T-helper 1 cell treated with Interleukin-12 subunit alpha and Interleukin-12 subunit beta and Interleukin-4 antibody, amounts not matched to agents 30 μg/mL and 1 μg/mL, for 36 hours (primary cell): ENCODE data around the gene LRRC51.
A peak's percentile ranks its signal among the peaks of the same experiment; 100 is the strongest.

ENCODE experiments used
- H3K27ac Mint-ChIP-seq: one replicate; pipeline ENCODE4 v1.8.0; 2021; ENCODE audit warnings: mild to moderate bottlenecking, mixed read lengths
- H3K27me3 Mint-ChIP-seq: one replicate; pipeline ENCODE4 v1.8.0; 2021; ENCODE audit warnings: low read depth, mixed read lengths
- H3K36me3 Mint-ChIP-seq: one replicate; pipeline ENCODE4 v1.8.0; 2021; ENCODE audit warnings: low read depth, mixed read lengths
- H3K4me1 Mint-ChIP-seq: one replicate; pipeline ENCODE4 v1.8.0; 2021; ENCODE audit warnings: low read depth, mixed read lengths
- H3K4me3 Mint-ChIP-seq: one replicate; pipeline ENCODE4 v1.8.0; 2021; ENCODE audit warnings: mild to moderate bottlenecking, moderate library complexity, mixed read lengths
- H3K9me3 Mint-ChIP-seq: one replicate; pipeline ENCODE4 v1.8.0; 2021; ENCODE audit warnings: mixed read lengths

The LRRC51 gene, protein sequence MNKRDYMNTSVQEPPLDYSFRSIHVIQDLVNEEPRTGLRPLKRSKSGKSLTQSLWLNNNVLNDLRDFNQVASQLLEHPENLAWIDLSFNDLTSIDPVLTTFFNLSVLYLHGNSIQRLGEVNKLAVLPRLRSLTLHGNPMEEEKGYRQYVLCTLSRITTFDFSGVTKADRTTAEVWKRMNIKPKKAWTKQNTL

GRCh38 chr11:72080326-72081183 lies at the start of gene LRRC51, which contains the start of gene NUMA1:
TSS of gene LRRC51 (plus strand) at chr11:72080850. CDS start at chr11:72089084, 8,234 bp downstream.
TSS of gene NUMA1 (minus strand) at chr11:72080542. CDS start at chr11:72035943, 44,599 bp downstream.
- Mint-ChIP-seq H3K27ac (peak within 1 kb of the TSS; percentile 93), H3K4me3 (peak within 1 kb of the TSS; percentile 95), H3K36me3 (peaks cover 11% of the 10 kb centered on the region), H3K4me1 (peaks cover 42% of the 10 kb centered on the region), H3K9me3 (no peaks in the 10 kb centered on the region), H3K27me3 (no peaks in the 10 kb centered on the region)

DNA sequence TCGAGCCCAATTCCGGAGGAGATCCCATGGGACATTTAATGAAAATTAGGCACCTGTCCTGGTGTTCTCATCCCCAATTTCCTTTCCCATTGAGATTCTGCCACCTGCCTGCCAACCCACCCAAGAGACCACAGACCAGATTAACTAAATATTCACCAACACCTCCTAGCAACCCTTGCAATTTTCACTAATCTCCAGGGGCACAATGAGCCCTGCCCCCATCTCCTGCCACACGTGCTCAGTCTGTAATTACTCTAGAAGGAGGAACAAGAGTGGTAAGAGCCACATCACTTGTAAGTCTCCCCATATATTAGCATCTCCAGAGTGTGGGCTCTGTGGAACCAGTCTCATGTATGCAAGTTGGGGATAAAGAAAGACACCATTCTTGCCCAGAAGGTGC lies 44.0 kb upstream of the LRRC51 start:
- no peak overlapping the region for H3K27ac Mint-ChIP-seq

GRCh38 chr11:72037554-72038311 lies 42.9 kb upstream of the LRRC51 start:
- Mint-ChIP-seq H3K4me3 (no peak overlapping the region), H3K4me1 (peaks cover 31% of the 10 kb centered on the region), H3K27me3 (no peaks in the 10 kb centered on the region), H3K9me3 (no peaks in the 10 kb centered on the region), H3K36me3 (peaks cover 24% of the 10 kb centered on the region), H3K27ac (no peak overlapping the region)

More for the DNA sequence above, 44.0 kb upstream of the LRRC51 start:
- Mint-ChIP-seq H3K9me3 (no peaks in the 10 kb centered on the region), H3K36me3 (peaks cover 24% of the 10 kb centered on the region), H3K4me1 (peaks cover 21% of the 10 kb centered on the region), H3K4me3 (no peak overlapping the region), H3K27me3 (no peaks in the 10 kb centered on the region)

- Mint-ChIP-seq H3K4me3 (no peak overlapping the region), H3K36me3 (peaks cover 24% of the 10 kb centered on the region), H3K9me3 (no peaks in the 10 kb centered on the region), H3K27ac (no peak overlapping the region), H3K27me3 (no peaks in the 10 kb centered on the region), H3K4me1 (peaks cover 33% of the 10 kb centered on the region)
Observed at GRCh38 chr11:72038491-72038890, 42.2 kb upstream of the LRRC51 start.

- Mint-ChIP-seq H3K4me1 (peaks cover 37% of the 10 kb centered on the region), H3K4me3 (no peak overlapping the region)
Observed at GRCh38 chr11:72039031-72039855, 41.4 kb upstream of the LRRC51 start.

DNA sequence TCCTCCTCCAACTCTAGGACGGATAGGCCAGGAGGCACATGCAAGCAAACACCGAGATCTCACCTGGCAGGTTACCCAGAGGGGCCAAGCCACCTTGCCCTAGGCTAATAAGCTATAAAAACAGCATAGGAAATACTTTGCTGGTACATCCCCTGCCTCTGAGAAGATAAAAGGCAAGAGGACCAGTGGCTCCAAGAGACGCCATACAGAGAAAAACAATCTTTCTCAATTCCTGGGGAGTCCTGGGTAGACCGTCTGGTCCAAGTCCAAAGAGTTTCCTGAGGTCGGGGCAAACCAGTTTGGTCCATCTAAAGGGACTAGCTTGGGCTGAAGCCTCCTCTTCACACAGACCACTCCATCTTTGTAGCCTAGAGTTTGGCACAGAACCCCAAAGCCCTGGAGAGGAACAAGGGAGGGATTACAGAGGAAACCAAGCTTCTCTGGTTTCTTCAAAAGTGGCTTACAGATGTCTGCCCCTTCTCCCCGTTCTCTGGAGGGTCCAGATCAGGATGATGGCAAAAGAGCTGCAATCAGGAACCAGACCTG lies 40.7 kb upstream of the LRRC51 start:
- Mint-ChIP-seq H3K4me3 (no peak overlapping the region), H3K27ac (no peak overlapping the region), H3K36me3 (peaks cover 19% of the 10 kb centered on the region), H3K27me3 (no peaks in the 10 kb centered on the region), H3K9me3 (no peaks in the 10 kb centered on the region), H3K4me1 (peaks cover 37% of the 10 kb centered on the region)

More at GRCh38 chr11:72039031-72039855, 41.4 kb upstream of the LRRC51 start:
- H3K27ac Mint-ChIP-seq: no peak overlapping the region
- no peaks in the 10 kb centered on the region for H3K27me3 Mint-ChIP-seq
- peaks cover 20% of the 10 kb centered on the region for H3K36me3 Mint-ChIP-seq
- H3K9me3 Mint-ChIP-seq: no peaks in the 10 kb centered on the region

- Mint-ChIP-seq H3K4me1 (peaks cover 35% of the 10 kb centered on the region), H3K36me3 (peaks cover 12% of the 10 kb centered on the region), H3K9me3 (no peaks in the 10 kb centered on the region), H3K27ac (no peak overlapping the region), H3K27me3 (no peaks in the 10 kb centered on the region), H3K4me3 (no peak overlapping the region)
Observed at GRCh38 chr11:72040491-72041363, 39.9 kb upstream of the LRRC51 start.

DNA sequence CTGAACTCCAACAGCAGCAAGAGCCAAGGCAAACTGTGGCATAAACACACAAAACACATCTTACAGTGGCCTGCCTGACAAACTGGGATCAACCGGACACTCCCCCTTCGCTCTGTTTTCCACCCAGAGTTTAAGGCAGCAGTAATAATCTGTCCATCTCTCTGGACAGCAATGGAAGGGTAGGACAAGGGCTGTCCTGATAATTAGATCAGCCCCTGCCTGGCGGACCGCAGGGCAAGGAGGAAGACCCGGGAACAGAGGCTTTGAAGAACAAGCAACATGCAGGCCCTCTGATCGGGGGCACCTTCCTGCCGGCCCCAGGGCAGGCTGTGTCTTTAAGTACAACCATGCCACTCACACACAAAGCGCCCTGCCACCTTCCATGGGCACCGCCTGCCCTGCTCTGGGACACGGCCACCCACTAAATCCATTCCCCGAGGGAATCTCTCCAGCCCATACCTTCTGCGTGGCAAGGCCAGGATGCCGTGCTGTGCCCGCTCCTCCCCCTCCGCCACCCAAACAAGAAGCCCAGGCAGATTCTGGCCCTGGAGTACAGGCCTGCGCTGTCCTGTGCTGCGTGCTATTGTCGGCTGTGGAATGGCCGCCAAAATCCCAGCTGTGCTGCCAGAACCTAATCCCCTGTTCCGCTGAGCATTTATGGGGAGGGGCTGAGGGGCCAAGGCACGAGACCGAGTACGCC lies 39.1 kb upstream of the LRRC51 start:
- peaks cover 32% of the 10 kb centered on the region for H3K4me1 Mint-ChIP-seq
- peaks cover 10% of the 10 kb centered on the region for H3K36me3 Mint-ChIP-seq
- no peak overlapping the region for H3K27ac Mint-ChIP-seq
- H3K4me3 Mint-ChIP-seq: no peak overlapping the region
- no peaks in the 10 kb centered on the region for H3K9me3 Mint-ChIP-seq
- H3K27me3 Mint-ChIP-seq: no peaks in the 10 kb centered on the region

- H3K4me3 Mint-ChIP-seq: no peak overlapping the region
- no peak overlapping the region for H3K27ac Mint-ChIP-seq
- no peaks in the 10 kb centered on the region for H3K27me3 Mint-ChIP-seq
- H3K36me3 Mint-ChIP-seq: peaks cover 6% of the 10 kb centered on the region
- no peaks in the 10 kb centered on the region for H3K9me3 Mint-ChIP-seq
- peaks cover 27% of the 10 kb centered on the region for H3K4me1 Mint-ChIP-seq
Observed at GRCh38 chr11:72042064-72042745, 38.4 kb upstream of the LRRC51 start.

DNA sequence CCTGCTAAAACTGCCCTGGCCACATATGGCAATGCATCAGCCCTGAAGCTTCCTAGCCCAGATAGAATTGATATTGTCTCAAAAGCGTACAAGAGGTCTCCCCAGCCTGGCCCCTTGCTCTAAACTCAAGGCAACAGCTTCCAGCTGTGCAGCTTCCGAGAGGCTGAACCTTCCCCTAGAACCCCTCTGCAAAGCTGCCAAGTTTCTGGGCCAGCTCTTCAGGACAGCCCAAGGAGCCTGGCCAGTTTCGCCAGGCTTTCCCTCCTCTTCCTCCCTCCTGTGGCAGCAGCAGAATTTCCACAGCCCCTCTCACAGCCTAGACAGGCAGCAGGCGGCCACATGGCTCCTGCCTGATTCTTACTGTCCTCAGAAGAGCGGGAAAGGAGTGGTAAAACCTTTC lies 34.8 kb upstream of the LRRC51 start:
- H3K9me3 Mint-ChIP-seq: no peaks in the 10 kb centered on the region
- no peaks in the 10 kb centered on the region for H3K27me3 Mint-ChIP-seq
- no peak overlapping the region for H3K4me3 Mint-ChIP-seq
- peaks cover 9% of the 10 kb centered on the region for H3K36me3 Mint-ChIP-seq
- H3K4me1 Mint-ChIP-seq: peaks cover 23% of the 10 kb centered on the region
- H3K27ac Mint-ChIP-seq: no peak overlapping the region

- H3K27me3 Mint-ChIP-seq: no peaks in the 10 kb centered on the region
- H3K27ac Mint-ChIP-seq: no peak overlapping the region
- H3K4me1 Mint-ChIP-seq: peaks cover 2% of the 10 kb centered on the region
Observed at GRCh38 chr11:72048766-72049460, 31.7 kb upstream of the LRRC51 start.

More at GRCh38 chr11:72048766-72049460, 31.7 kb upstream of the LRRC51 start:
- H3K9me3 Mint-ChIP-seq: no peaks in the 10 kb centered on the region
- no peak overlapping the region for H3K4me3 Mint-ChIP-seq
- H3K36me3 Mint-ChIP-seq: peaks cover 10% of the 10 kb centered on the region
